ENCODE results near the gene PDLIM1.
"Not testable (repeated sequence)": the region's sequence is repeated elsewhere in the genome, so short reads cannot be mapped to it uniquely, and the experiment has no call there.

PDLIM1 gene

GRCh38 chr10:95245425-95246055, 45.3 kb downstream of the PDLIM1 start:
- TF ChIP-seq, protein P1, sequence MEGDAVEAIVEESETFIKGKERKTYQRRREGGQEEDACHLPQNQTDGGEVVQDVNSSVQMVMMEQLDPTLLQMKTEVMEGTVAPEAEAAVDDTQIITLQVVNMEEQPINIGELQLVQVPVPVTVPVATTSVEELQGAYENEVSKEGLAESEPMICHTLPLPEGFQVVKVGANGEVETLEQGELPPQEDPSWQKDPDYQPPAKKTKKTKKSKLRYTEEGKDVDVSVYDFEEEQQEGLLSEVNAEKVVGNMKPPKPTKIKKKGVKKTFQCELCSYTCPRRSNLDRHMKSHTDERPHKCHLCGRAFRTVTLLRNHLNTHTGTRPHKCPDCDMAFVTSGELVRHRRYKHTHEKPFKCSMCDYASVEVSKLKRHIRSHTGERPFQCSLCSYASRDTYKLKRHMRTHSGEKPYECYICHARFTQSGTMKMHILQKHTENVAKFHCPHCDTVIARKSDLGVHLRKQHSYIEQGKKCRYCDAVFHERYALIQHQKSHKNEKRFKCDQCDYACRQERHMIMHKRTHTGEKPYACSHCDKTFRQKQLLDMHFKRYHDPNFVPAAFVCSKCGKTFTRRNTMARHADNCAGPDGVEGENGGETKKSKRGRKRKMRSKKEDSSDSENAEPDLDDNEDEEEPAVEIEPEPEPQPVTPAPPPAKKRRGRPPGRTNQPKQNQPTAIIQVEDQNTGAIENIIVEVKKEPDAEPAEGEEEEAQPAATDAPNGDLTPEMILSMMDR (IDR thresholded peaks at IDR 0.05): no peak
- Histone ChIP-seq H3K27ac (no peak overlapping the region), H3K4me3 (no peak overlapping the region)
- DNase-seq (ENCODE audit: low spot score): no peak

- Histone ChIP-seq H3K4me3 (no peak overlapping the region), H3K27ac (no peak overlapping the region)
- TF ChIP-seq, protein P1 (IDR thresholded peaks at IDR 0.05): no peak
- no peak for DNase-seq (ENCODE audit: low spot score)
Measured at GRCh38 chr10:95244152-95244551, 46.7 kb downstream of the PDLIM1 start.

DNA sequence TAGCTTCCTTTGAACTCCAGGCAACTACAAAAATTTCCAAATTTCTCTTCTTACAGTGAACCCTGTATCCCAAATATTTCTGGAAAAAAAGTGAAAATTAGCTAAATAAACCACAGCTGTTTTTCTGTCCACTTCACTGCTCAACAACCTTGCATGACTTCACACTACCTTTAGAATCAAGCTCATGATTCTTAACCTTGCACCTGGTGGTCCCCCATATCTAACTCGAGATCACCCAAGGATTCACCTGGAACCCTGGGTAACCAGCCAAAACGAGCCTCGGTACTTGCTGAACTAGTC, 47.5 kb downstream of the PDLIM1 start:
- no peak overlapping the region for H3K27ac ChIP-seq
- DNase-seq (ENCODE audit: low spot score): no peak
- TF ChIP-seq, protein P1 (IDR thresholded peaks at IDR 0.05): no peak

GRCh38 chr10:95242581-95243317, 48.1 kb downstream of the PDLIM1 start:
- DNase-seq (ENCODE audit: low spot score): no peak
- Histone ChIP-seq H3K4me3 (no peak overlapping the region), H3K27ac (no peak overlapping the region)
- TF ChIP-seq, protein P1 (IDR thresholded peaks at IDR 0.05): peak; percentile 31

More for the DNA sequence above, 47.5 kb downstream of the PDLIM1 start:
- no peak overlapping the region for H3K4me3 ChIP-seq

- Histone ChIP-seq H3K4me3 (no peak overlapping the region), H3K27ac (no peak overlapping the region)
- DNase-seq (ENCODE audit: low spot score): no peak
- TF ChIP-seq, protein P1 (IDR thresholded peaks at IDR 0.05): no peak
Measured at GRCh38 chr10:95241533-95241932, 49.3 kb downstream of the PDLIM1 start.

DNA sequence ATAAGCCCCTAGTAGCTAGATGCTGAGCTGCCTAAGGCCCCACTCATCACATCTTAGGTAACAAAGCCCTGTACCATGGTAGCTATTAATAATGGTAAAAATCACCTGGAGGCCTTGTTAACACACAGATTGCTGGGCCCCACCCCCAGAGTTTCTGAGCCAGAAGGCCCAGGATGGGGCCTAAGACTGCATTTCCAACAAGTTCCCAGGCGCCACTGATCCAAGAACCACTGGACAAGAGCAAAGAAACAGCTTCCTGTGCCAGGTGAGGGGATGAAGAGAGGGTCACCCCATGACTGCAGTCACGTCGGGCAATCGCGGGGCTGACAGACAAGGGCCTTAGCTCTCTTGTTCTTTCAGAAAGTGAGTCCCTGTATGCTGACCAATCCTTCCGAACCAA, 50.0 kb downstream of the PDLIM1 start:
- no peak overlapping the region for H3K27ac ChIP-seq
- TF ChIP-seq, protein P1 (IDR thresholded peaks at IDR 0.05): no peak
- DNase-seq (ENCODE audit: low spot score): no peak
- no peak overlapping the region for H3K4me3 ChIP-seq

- not testable (repeated sequence) for H3K27ac ChIP-seq; DNase-seq (ENCODE audit: low spot score); H3K4me3 ChIP-seq
Measured at GRCh38 chr10:95240096-95240495, 50.7 kb downstream of the PDLIM1 start.
